SK-N-SH (cell line): Measurements from ENCODE around the gene MAPKAPK3.

ENCODE experiments used
- CHD2 ChIP-seq: fragments of 150-350 bp; IDR thresholded peaks from 2 replicates; pipeline ENCODE4 v1.6.1; 2018; ENCODE audit warnings: low read length; ENCODE audit not compliant: partially characterized antibody
- ELF1 ChIP-seq: IDR thresholded peaks from 2 replicates; pipeline ENCODE4 v1.4.0; 2012
- EZH2phosphoT487 ChIP-seq: fragments of 200-600 bp; sonication (generic); IDR thresholded peaks from 2 replicates; pipeline ENCODE4 v1.6.1; 2017; ENCODE audit warnings: low read depth, mixed run types, mild to moderate bottlenecking, antibody characterized with exemption, moderate library complexity, borderline replicate concordance
- MAX ChIP-seq: IDR thresholded peaks from 2 replicates; pipeline ENCODE4 v1.4.0; 2012; ENCODE audit warnings: low read depth
- MEF2A ChIP-seq: IDR thresholded peaks from 2 replicates; pipeline ENCODE4 v1.4.0; 2012; ENCODE audit warnings: low read depth, borderline replicate concordance
- POLR2AphosphoS5 ChIP-seq: IDR thresholded peaks from 2 replicates; pipeline ENCODE4 v1.6.1; 2012; ENCODE audit warnings: low read depth, low read length
- RCOR1 ChIP-seq: fragments of 150-350 bp; IDR thresholded peaks from 2 replicates; pipeline ENCODE4 v1.6.1; 2017; ENCODE audit warnings: antibody characterized with exemption, low read length
- SIN3A ChIP-seq: IDR thresholded peaks from 2 replicates; pipeline ENCODE4 v1.6.1; 2012; ENCODE audit warnings: low read depth, mild to moderate bottlenecking, low read length, moderate library complexity, borderline replicate concordance
- TF ChIP-seq, protein P1 (sequence below): fragments of 200-600 bp; sonication (generic); IDR thresholded peaks from 2 replicates; pipeline ENCODE4 v1.6.1; 2017; ENCODE audit warnings: antibody characterized with exemption, mild to moderate bottlenecking, moderate library complexity

DNA sequence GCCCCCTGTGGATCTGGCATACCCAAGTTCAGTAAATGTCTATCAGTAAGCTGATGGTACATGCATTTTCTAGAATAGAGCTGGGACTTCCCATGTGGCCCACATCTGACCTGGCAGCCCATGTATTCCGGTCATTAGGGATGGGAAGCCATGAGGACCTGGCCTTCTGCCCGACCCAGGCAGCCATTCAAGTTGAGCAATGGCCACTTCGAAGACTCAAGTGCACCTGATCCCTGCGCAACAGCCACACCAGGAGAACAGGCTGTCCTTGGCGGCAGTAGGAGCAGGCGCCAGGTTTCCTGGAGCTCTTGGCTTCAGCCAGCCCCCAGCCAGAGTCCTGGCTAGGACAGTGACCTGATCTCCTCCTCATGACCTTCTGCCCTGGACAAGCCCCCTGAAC, 33.1 kb upstream of the MAPKAPK3 start:
- TF ChIP-seq RCOR1 (no peak), EZH2phosphoT487 (no peak), CHD2 (no peak), POLR2AphosphoS5 (no peak), MEF2A (no peak), ELF1 (no peak), MAX (no peak), SIN3A (no peak)
- TF ChIP-seq, protein P1, sequence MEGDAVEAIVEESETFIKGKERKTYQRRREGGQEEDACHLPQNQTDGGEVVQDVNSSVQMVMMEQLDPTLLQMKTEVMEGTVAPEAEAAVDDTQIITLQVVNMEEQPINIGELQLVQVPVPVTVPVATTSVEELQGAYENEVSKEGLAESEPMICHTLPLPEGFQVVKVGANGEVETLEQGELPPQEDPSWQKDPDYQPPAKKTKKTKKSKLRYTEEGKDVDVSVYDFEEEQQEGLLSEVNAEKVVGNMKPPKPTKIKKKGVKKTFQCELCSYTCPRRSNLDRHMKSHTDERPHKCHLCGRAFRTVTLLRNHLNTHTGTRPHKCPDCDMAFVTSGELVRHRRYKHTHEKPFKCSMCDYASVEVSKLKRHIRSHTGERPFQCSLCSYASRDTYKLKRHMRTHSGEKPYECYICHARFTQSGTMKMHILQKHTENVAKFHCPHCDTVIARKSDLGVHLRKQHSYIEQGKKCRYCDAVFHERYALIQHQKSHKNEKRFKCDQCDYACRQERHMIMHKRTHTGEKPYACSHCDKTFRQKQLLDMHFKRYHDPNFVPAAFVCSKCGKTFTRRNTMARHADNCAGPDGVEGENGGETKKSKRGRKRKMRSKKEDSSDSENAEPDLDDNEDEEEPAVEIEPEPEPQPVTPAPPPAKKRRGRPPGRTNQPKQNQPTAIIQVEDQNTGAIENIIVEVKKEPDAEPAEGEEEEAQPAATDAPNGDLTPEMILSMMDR: no peak
